ENCODE data around the gene PIF1. TPM values are rescaled to one million over a fixed set of nuclear protein-coding genes. Genes with fewer than 3 reads are reported as not detected.

The PIF1 gene
- total RNA-seq, 4 donors from 2014 or later: 0.63 to 1.4 (median 1.0) TPM; not detected in 1

DNA sequence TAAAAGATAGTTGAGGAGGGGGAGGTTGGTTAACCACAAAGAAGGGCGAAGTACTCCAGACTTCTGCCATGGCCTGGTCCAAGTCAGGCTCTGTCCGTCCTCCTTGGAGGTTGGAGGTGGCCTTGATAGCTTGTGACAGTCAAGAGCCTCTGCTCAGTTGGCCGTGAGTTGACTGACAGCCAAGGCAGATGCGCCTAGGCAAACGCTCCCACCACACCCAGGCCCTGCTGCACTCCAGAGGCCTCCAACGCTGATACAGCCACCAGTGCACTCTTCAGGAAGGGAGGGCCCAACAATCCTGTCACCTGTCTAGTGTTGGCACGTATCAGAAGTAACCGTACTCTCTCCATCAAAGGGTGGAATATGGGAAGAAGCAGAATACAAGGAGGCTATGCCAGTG is 59.4 kb downstream of the PIF1 start:
- TF ChIP-seq, protein P1, sequence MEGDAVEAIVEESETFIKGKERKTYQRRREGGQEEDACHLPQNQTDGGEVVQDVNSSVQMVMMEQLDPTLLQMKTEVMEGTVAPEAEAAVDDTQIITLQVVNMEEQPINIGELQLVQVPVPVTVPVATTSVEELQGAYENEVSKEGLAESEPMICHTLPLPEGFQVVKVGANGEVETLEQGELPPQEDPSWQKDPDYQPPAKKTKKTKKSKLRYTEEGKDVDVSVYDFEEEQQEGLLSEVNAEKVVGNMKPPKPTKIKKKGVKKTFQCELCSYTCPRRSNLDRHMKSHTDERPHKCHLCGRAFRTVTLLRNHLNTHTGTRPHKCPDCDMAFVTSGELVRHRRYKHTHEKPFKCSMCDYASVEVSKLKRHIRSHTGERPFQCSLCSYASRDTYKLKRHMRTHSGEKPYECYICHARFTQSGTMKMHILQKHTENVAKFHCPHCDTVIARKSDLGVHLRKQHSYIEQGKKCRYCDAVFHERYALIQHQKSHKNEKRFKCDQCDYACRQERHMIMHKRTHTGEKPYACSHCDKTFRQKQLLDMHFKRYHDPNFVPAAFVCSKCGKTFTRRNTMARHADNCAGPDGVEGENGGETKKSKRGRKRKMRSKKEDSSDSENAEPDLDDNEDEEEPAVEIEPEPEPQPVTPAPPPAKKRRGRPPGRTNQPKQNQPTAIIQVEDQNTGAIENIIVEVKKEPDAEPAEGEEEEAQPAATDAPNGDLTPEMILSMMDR (IDR thresholded peaks at IDR 0.05): no peak
- no peak for ATAC-seq (ENCODE audit: low FRiP score)

More for the DNA sequence above, 59.4 kb downstream of the PIF1 start:
- no peak for DNase-seq (ENCODE audit: low spot score)

Other genes with a start within 250 kb of the PIF1 start
- 1 to 10 TPM; 1.4 to 3.1 (median 2.8) TPM for gene RBPMS2, start 50.1 kb downstream of the PIF1 start, total RNA-seq
- 10 to 100 TPM; 53.0 to 86.6 (median 58.4) TPM for gene PLEKHO2, start 16.3 kb upstream of the PIF1 start, total RNA-seq
- gene ANKDD1A, start 86.3 kb upstream of the PIF1 start, total RNA-seq: 10 to 100 TPM in 1 of 4 donors, 1 to 10 TPM in 3; 5.9 to 18.5 (median 7.5) TPM
- gene SPG21, start 164.3 kb upstream of the PIF1 start, total RNA-seq: 10 to 100 TPM; 72.9 to 93.9 (median 84.7) TPM
- gene MTFMT, start 204.0 kb upstream of the PIF1 start, total RNA-seq: 10 to 100 TPM; 16.8 to 25.2 (median 22.4) TPM
- gene SLC51B, start 219.7 kb upstream of the PIF1 start, total RNA-seq: not detected
- gene RASL12, start 242.3 kb upstream of the PIF1 start, total RNA-seq: 10 to 100 TPM in 1 of 4 donors, 1 to 10 TPM in 3; 4.6 to 50.0 (median 7.6) TPM

All from omental fat pad (tissue), 4 donors.